ENCODE measurements around the gene TPBG. TPM values are rescaled to one million over a fixed set of nuclear protein-coding genes. Genes with fewer than 3 reads are reported as not detected.

The TPBG gene
- total RNA-seq, 1 donor from 2014 or later: 4.9 TPM

Other genes with a start within 250 kb of the TPBG start
- 36.5 TPM for gene IBTK, start 116.1 kb upstream of the TPBG start, total RNA-seq

Data from cardiac septum (tissue), 1 donor.